Mesothelial cell of epicardium (in vitro differentiated cells): ENCODE data around the gene THRB. TPM values are rescaled to one million over a fixed set of nuclear protein-coding genes. Genes with fewer than 3 reads are reported as not detected.

Experiments used
- DNase-seq, 2 experiments: peaks; one replicate each; pipeline ENCODE4 v3.0.0; 2021; ENCODE audit warnings: low spot score in 2 of 2; ENCODE audit not compliant: unreplicated experiment in 2 of 2
- H3K27ac Mint-ChIP-seq: 2 replicates; pipeline ENCODE4 v1.8.0; 2021; ENCODE audit warnings: mixed read lengths
- H3K27me3 Mint-ChIP-seq: 2 replicates; pipeline ENCODE4 v1.8.0; 2021; ENCODE audit warnings: low read depth, mixed read lengths
- H3K36me3 Mint-ChIP-seq: 2 replicates; pipeline ENCODE4 v1.8.0; 2021; ENCODE audit warnings: mixed read lengths
- H3K4me1 Mint-ChIP-seq: 2 replicates; pipeline ENCODE4 v1.8.0; 2021; ENCODE audit warnings: mixed read lengths
- H3K4me3 Mint-ChIP-seq: 2 replicates; pipeline ENCODE4 v1.8.0; 2021; ENCODE audit warnings: mild to moderate bottlenecking, moderate library complexity, mixed read lengths
- H3K9me3 Mint-ChIP-seq: 2 replicates; pipeline ENCODE4 v1.8.0; 2021; ENCODE audit warnings: mixed read lengths
- total RNA-seq: library from RNA; stranded (reverse); gene quantifications from 3 replicates; pipeline ENCODE4 v1.2.1, GENCODE V29; 2021
- TF ChIP-seq, protein P1 (sequence below): fragments of 200-600 bp; sonication (generic); IDR thresholded peaks from one replicate; pipeline ENCODE4 v1.5.0; 2021; ENCODE audit warnings: antibody characterized with exemption; ENCODE audit not compliant: unreplicated experiment

THRB gene
- total RNA-seq, 1 donor from 2014 or later: 3.4 TPM

DNA sequence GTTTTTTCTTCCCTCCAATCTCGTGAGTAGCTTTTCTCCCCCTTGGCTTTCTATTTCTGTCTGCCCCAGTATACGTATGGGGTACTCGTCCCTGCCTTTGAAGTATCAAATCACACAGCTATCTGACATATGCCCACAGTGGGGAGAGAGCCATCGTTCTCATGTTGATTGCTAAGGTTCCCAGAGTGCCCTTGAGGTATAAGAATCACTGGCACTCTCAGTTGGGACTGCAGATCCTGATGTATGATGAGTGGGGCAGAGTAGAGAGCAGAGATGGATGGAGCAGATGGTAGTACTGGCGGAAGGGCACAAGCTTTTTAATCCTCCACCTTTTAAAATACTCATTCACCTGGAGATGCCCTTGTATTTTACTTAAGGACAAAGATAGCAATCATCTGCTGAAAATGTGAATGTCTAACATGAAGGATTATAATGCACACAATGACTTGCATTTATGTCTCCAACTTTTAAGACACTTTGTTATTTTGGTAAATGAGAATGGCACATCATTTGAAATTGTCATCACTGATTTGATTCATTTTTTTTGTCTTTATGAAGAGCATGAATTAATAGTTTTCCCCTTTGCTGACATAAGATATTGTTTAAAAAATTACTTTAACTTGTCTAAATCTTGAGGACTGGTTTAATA, 310.0 kb downstream of the THRB start:
- H3K27me3 Mint-ChIP-seq: peaks cover 2% of the 10 kb centered on the region
- no peaks in the 10 kb centered on the region for H3K9me3 Mint-ChIP-seq
- TF ChIP-seq, protein P1, sequence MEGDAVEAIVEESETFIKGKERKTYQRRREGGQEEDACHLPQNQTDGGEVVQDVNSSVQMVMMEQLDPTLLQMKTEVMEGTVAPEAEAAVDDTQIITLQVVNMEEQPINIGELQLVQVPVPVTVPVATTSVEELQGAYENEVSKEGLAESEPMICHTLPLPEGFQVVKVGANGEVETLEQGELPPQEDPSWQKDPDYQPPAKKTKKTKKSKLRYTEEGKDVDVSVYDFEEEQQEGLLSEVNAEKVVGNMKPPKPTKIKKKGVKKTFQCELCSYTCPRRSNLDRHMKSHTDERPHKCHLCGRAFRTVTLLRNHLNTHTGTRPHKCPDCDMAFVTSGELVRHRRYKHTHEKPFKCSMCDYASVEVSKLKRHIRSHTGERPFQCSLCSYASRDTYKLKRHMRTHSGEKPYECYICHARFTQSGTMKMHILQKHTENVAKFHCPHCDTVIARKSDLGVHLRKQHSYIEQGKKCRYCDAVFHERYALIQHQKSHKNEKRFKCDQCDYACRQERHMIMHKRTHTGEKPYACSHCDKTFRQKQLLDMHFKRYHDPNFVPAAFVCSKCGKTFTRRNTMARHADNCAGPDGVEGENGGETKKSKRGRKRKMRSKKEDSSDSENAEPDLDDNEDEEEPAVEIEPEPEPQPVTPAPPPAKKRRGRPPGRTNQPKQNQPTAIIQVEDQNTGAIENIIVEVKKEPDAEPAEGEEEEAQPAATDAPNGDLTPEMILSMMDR: no peak
- DNase-seq: no peak
- peaks cover 11% of the 10 kb centered on the region for H3K4me1 Mint-ChIP-seq
- H3K4me3 Mint-ChIP-seq: no peak overlapping the region
- H3K36me3 Mint-ChIP-seq: no peaks in the 10 kb centered on the region
- H3K27ac Mint-ChIP-seq: no peak overlapping the region

DNA sequence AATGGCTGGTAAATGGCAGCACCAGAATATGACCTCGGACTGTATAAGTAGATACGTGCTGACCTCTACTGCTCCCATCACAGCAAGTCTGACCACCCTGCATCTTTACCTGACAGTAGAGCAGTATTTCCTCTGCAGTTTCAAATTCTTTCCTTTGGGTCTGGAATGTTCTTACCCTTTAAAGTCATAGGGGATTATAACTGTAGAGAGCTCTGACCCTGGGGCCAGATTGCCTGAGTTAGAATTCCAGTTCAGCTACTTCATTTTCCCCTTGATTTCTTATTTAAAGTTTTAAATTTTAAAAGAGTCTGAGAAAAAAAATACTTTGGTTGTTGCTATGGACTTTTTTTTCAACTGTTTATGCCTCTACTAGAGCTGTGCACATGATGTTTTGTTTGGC, 311.9 kb downstream of the THRB start:
- DNase-seq: no peak
- Mint-ChIP-seq H3K4me3 (no peak overlapping the region), H3K27ac (no peak overlapping the region), H3K27me3 (peaks cover 2% of the 10 kb centered on the region), H3K36me3 (no peaks in the 10 kb centered on the region), H3K9me3 (no peaks in the 10 kb centered on the region), H3K4me1 (peaks cover 11% of the 10 kb centered on the region)
- TF ChIP-seq, protein P1: no peak

DNA sequence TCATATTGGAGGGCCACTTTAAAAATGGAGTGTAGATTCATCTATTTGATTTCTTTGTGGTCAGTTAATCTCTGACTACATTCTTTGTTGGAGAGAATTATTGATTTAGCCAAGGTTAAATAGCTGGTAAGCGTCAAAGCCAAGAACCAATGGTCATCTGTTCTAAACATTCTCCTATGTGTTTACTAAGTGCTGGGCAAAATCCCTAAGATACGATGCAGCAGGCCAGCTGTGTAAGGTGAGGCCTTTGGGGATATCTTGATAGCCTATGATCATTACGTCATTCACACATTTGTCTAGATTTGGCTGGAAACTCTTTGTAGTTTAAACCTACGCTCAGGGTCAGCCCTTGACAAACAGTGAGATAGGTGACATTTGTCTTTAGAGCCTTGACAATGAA, 313.4 kb downstream of the THRB start:
- no peak for DNase-seq
- Mint-ChIP-seq H3K27me3 (peaks cover 2% of the 10 kb centered on the region), H3K9me3 (no peaks in the 10 kb centered on the region), H3K4me3 (no peak overlapping the region), H3K36me3 (no peaks in the 10 kb centered on the region), H3K4me1 (peaks cover 20% of the 10 kb centered on the region), H3K27ac (no peak overlapping the region)
- TF ChIP-seq, protein P1: no peak

DNA sequence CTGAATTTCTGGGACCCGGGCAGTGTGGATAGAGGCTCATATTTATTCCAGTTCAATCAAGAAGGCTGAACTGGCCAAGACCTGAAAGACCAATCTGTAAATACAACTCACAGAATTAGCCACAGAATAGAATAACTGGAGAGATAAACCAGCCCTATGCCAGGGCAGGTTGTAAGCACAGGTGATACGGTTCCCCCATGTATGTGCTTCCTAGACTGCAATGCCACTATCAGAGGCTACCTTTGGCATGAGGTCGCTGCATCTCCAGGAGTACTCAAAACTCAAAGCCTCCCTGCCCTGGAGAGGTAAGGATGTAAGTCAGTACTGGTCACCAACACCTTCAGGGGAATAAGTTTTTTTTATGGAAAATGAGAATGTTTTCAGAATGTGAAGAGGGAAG, 314.0 kb downstream of the THRB start:
- DNase-seq: no peak

DNA sequence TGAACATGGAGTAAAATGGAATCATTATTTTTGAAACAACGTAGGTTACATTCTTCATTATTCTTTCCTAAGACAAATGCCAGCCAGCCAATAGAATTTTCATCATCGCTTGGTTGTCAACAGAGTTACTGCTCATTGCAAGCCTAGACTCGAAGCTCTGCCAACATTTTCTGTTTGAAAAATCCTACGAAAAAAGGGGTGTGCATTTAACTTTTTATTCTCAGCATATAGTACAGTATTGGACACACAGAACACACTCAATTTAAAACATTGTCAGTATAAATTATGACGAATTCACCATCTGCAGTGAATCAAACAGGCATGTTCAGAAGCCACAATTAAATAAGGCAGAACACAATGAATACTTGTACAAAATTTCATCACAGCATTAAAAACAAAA, 317.4 kb downstream of the THRB start:
- Mint-ChIP-seq H3K27me3 (no peaks in the 10 kb centered on the region), H3K27ac (no peak overlapping the region), H3K4me1 (peaks cover 9% of the 10 kb centered on the region), H3K9me3 (no peaks in the 10 kb centered on the region), H3K36me3 (no peaks in the 10 kb centered on the region), H3K4me3 (no peak overlapping the region)
- DNase-seq: no peak
- TF ChIP-seq, protein P1: no peak

More for the DNA sequence above, 314.0 kb downstream of the THRB start:
- no peak overlapping the region for H3K4me3 Mint-ChIP-seq
- no peaks in the 10 kb centered on the region for H3K27me3 Mint-ChIP-seq
- peaks cover 16% of the 10 kb centered on the region for H3K4me1 Mint-ChIP-seq
- no peaks in the 10 kb centered on the region for H3K9me3 Mint-ChIP-seq
- TF ChIP-seq, protein P1: no peak
- H3K36me3 Mint-ChIP-seq: no peaks in the 10 kb centered on the region
- H3K27ac Mint-ChIP-seq: no peak overlapping the region

DNA sequence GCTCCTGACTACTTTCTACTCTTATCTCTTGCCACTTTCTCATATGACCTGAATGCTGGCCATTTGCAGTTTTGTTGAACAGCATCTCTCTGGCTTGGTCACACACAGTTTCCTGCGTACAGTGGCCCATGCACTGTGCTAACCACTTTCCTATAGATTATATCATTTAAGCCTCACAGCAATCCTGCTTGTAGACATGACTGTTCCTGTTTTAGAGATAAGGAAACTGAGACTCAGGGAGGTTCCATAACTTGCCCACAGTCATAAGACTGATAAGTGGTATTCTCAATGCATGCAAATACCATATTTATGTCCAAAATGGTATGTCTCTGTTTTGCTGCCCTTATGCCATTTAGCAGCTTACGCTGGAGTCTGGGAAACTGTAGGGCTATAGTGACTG, 320.0 kb downstream of the THRB start:
- Mint-ChIP-seq H3K27me3 (no peaks in the 10 kb centered on the region), H3K4me1 (peaks cover 9% of the 10 kb centered on the region), H3K36me3 (no peaks in the 10 kb centered on the region), H3K9me3 (no peaks in the 10 kb centered on the region), H3K27ac (no peak overlapping the region), H3K4me3 (no peak overlapping the region)
- TF ChIP-seq, protein P1: no peak
- DNase-seq: no peak
